ENCODE results near the gene DND1.
"Not testable (repeated sequence)": the region's sequence is repeated elsewhere in the genome, so short reads cannot be mapped to it uniquely, and the experiment has no call there.

DND1 gene

DNA sequence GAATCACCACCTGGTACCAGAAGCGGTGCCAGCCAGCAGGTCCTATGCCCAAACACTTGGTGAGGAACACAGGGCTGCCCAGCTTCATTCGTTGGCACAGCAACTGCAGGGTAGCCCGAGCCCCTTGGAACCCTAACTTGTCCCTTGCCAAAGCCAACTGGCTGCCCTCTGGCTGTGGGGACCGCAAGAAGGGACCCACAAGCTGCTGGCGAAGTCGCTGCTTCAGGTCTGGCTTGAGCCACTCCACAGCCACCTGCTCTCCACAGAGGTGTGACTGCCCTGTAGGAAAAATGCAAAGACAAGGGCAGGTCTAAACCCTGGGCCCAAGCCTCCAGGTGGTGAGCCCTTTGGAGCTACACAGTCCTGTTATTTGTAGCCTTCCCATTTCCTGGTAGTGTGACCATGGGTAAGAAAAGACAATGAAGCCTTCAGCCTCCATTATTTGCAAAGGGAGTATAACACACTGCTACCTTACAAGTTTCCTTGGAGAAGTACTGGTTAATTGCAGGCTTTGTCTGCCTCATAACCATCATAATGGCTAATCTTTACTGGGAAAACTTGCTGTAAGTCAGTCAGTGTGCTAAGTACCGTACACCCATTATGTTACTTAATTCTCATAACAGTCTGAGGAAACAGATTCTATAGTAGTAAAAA lies 1.8 kb downstream of the DND1 start:
- in situ Hi-C loops (cut with MboI; ENCODE audit: low pct_unique_long_range_greater_than_20kb, low sequenced_read_pairs, unreplicated experiment) = no loop called here
- DNase-seq (ENCODE audit: low spot score) = no peak
- TF ChIP-seq, protein P1, sequence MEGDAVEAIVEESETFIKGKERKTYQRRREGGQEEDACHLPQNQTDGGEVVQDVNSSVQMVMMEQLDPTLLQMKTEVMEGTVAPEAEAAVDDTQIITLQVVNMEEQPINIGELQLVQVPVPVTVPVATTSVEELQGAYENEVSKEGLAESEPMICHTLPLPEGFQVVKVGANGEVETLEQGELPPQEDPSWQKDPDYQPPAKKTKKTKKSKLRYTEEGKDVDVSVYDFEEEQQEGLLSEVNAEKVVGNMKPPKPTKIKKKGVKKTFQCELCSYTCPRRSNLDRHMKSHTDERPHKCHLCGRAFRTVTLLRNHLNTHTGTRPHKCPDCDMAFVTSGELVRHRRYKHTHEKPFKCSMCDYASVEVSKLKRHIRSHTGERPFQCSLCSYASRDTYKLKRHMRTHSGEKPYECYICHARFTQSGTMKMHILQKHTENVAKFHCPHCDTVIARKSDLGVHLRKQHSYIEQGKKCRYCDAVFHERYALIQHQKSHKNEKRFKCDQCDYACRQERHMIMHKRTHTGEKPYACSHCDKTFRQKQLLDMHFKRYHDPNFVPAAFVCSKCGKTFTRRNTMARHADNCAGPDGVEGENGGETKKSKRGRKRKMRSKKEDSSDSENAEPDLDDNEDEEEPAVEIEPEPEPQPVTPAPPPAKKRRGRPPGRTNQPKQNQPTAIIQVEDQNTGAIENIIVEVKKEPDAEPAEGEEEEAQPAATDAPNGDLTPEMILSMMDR (IDR thresholded peaks at IDR 0.05; ENCODE audit: extremely low read depth, insufficient read depth, missing control alignments) = no peak

DNA sequence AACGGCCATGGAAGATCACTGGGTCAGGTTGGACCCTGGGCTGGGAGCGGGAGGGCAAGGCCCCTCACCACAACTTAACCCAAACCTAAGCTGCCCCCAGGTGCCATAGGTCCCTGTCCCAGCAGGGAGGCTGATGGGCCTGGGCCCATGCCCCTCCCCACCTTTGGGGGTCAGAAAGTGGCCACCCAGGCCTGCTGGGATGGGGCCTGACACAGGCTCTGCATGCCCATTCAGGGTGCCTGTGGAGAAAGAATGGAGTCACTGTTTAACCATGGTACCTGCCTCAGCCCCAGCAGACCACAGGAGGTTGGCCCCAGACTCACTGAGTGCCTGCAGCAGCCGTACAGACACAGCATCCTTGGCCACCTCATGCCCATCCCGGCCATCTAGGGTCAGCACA lies 2.3 kb downstream of the DND1 start:
- in situ Hi-C loops (cut with MboI; ENCODE audit: low pct_unique_long_range_greater_than_20kb, low sequenced_read_pairs, unreplicated experiment); DNase-seq (ENCODE audit: low spot score): not testable (repeated sequence)

DNA sequence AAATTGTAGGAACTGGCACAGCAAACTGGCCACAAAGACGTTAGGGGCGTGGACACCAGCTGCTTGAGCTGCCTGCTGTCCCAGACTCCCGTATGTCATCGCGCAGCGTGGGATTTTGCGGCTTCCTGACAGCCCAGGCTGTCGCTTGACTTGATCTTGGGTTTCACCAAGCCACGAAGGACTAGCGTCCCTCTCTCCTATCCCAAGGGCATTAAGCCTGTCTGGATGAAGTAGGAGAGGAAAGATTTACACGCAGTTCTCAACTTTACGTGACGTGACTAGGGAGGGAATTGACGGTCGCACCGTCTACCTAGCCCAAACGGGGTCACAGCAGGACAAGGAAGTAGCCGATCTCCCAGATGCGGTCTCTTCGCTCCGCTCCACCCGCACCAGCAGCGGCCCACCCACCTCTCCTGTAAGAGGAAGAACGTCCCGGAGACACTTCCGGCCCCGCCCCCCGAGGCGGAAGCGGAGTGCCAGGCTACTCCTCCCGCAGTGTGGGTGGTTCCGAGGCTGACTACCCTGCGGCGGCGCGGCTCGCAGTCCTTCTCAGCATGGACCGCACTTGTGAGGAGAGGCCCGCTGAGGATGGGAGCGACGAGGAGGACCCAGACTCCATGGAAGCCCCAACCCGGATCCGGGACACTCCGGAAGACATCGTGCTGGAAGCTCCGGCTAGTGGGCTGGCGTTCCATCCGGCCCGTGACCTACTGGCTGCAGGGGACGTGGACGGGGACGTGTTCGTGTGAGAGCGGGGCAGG lies 8.8 kb downstream of the DND1 start, which contains the start of gene WDR55:
Gene WDR55 (plus strand): TSS at position 546 of the 761 bp plus-strand sequence. CDS start 9 bp downstream, at position 555.
- in situ Hi-C loops (cut with MboI; ENCODE audit: low pct_unique_long_range_greater_than_20kb, low sequenced_read_pairs, unreplicated experiment) = no loop called here
- TF ChIP-seq, protein P1 (IDR thresholded peaks at IDR 0.05; ENCODE audit: extremely low read depth, insufficient read depth, missing control alignments) = no peak

DNA sequence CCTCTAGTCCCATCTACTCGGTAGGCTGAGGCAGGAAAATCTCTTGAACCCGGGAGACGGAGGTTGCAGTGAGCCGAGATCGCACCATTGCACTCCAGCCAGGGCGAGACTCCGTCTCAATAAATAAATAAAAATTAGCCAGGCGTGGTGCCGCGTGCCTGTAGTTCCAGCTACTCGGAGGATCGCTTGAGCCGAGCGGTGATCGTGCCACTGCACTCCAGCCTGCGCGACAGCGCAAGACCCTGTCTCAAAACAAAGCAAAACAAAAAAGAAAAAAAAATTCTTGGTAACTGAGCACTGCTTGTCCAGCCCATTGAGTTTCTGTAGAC lies 9.4 kb downstream of the DND1 start:
- in situ Hi-C loops (cut with MboI; ENCODE audit: low pct_unique_long_range_greater_than_20kb, low sequenced_read_pairs, unreplicated experiment) = no loop called here
- TF ChIP-seq, protein P1 (IDR thresholded peaks at IDR 0.05; ENCODE audit: extremely low read depth, insufficient read depth, missing control alignments) = no peak
- DNase-seq (ENCODE audit: low spot score) = no peak

More for the DNA sequence above, 8.8 kb downstream of the DND1 start, which contains the start of gene WDR55:
- DNase-seq (ENCODE audit: low spot score) = peak; percentile 92

DNA sequence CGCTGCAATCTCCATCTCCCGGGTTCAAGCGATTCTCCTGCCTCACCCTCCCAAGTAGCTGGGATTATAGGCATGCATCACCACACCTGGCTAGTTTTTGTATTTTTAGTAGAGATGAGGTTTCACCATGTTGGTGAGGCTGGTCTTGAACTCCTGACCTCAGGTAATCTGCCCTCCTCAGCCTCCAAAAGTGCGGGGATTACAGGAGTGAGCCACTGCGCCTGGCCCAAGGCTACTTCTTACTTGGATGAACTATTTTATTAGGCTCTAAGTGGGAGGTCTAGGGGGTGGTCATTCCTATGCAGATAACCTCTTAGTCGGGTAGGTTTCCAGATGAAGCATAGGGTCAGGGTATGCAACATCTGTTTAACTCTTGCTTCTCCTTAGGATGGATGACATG lies 13.0 kb downstream of the DND1 start:
- DNase-seq (ENCODE audit: low spot score); in situ Hi-C loops (cut with MboI; ENCODE audit: low pct_unique_long_range_greater_than_20kb, low sequenced_read_pairs, unreplicated experiment): not testable (repeated sequence)

DNA sequence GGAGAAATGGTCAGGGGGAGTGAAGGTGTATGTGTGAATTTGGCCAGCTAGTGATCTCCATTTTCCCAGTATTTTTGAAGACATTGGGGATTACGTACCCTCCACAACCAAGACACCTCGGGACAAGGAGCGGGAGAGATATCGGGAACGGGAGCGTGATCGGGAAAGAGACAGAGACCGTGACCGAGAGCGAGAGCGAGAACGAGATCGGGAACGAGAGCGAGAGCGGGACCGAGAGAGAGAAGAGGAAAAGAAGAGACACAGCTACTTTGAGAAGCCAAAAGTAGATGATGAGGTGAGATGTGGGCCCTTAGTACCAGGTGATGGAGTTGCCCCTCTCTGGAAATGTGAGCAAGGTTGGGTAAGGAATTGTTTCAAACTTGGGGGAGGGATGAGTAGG lies 14.5 kb downstream of the DND1 start:
- TF ChIP-seq, protein P1 (IDR thresholded peaks at IDR 0.05; ENCODE audit: extremely low read depth, insufficient read depth, missing control alignments) = no peak
- no peak for DNase-seq (ENCODE audit: low spot score)
- in situ Hi-C loops (cut with MboI; ENCODE audit: low pct_unique_long_range_greater_than_20kb, low sequenced_read_pairs, unreplicated experiment) = no loop called here

DNA sequence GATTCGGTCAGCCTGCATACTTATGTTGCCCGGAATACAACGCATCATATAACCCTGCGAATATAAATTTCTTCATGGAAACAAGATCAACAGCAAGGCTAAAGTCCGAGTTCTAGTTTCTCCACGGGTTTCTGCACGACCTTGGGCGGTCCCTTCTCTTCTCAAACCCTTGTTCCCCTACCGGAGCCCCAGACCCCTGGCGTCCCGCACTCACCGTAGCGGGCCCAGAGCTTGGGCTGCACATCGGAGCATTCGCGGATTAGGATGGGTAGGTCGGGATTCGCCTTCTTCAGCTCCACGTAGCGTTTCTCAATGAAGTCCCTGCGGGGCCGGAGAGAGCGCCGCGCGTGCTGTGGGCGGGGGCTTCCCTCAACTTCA lies 26.3 kb downstream of the DND1 start:
- DNase-seq (ENCODE audit: low spot score) = no peak
- in situ Hi-C loops (cut with MboI; ENCODE audit: low pct_unique_long_range_greater_than_20kb, low sequenced_read_pairs, unreplicated experiment) = no loop called here
- TF ChIP-seq, protein P1 (IDR thresholded peaks at IDR 0.05; ENCODE audit: extremely low read depth, insufficient read depth, missing control alignments) = no peak
